Measurements from ENCODE around the gene OSBPL1A.

Gene OSBPL1A

GRCh38 chr18:24306201-24306600 is 91.4 kb downstream of the OSBPL1A start:
- TF ChIP-seq ZFX (IDR thresholded peaks at IDR 0.05; ENCODE audit: borderline replicate concordance) (no peak), CTCF (IDR thresholded peaks at IDR 0.05) (no peak)

DNA sequence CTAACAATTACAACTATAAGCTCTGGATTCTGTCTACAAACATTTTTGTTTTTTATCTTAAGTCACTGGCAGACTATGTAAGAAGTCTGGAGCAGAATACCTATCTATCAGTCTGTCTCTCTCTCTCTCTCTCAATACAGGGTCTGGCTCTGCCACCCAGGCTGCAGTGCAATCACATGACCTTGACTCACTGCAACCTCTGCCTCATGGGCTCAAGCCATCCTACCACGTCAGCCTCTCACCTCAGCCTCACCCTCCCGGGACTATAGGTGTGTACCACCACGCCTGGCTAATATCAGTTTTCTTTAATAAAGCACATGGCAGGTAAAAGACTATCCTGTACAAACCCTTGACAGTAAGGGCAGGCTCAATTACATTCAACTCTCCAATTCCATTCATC is 96.9 kb downstream of the OSBPL1A start:
- H3K27ac ChIP-seq: no peak overlapping the region
- TF ChIP-seq CTCF (IDR thresholded peaks at IDR 0.05) (no peak), ZFX (IDR thresholded peaks at IDR 0.05; ENCODE audit: borderline replicate concordance) (no peak)

More at GRCh38 chr18:24306201-24306600, 91.4 kb downstream of the OSBPL1A start:
- H3K27ac ChIP-seq: no peak overlapping the region

DNA sequence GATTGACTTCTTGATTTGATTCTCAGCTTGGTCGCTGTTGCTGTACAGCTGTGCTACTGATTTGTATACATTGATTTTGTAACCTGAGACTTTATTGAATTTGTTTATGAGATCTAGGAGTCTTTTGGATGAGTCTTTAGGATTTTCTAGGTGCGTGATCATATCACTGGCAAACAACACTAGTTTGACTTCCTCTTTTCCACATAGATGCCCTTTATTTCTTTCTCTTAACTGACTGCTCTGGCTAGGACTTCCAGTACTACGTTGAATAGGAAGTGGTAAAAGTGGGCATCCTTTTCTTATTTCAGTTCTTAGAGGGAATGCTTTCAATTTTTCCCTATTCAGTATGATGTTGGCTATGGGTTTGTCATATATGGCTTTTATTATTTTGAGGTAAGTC is 101.3 kb downstream of the OSBPL1A start:
- no peak overlapping the region for H3K27ac ChIP-seq
- TF ChIP-seq ZFX (IDR thresholded peaks at IDR 0.05; ENCODE audit: borderline replicate concordance): no peak
- TF ChIP-seq CTCF (IDR thresholded peaks at IDR 0.05): no peak

- H3K27ac ChIP-seq: no peak overlapping the region
- TF ChIP-seq ZFX (IDR thresholded peaks at IDR 0.05; ENCODE audit: borderline replicate concordance) (no peak), CTCF (IDR thresholded peaks at IDR 0.05) (no peak)
These were observed 104.4 kb downstream of the OSBPL1A start for GRCh38 chr18:24293254-24293653.

GRCh38 chr18:24278591-24278990 is 119.0 kb downstream of the OSBPL1A start:
- no peak overlapping the region for H3K27ac ChIP-seq
- TF ChIP-seq CTCF (IDR thresholded peaks at IDR 0.05): no peak
- TF ChIP-seq ZFX (IDR thresholded peaks at IDR 0.05; ENCODE audit: borderline replicate concordance): no peak

GRCh38 chr18:24277516-24278195 is 120.0 kb downstream of the OSBPL1A start:
- no peak overlapping the region for H3K27ac ChIP-seq
- TF ChIP-seq CTCF (IDR thresholded peaks at IDR 0.05) (no peak), ZFX (IDR thresholded peaks at IDR 0.05; ENCODE audit: borderline replicate concordance) (no peak)

GRCh38 chr18:24276994-24277393 is 120.6 kb downstream of the OSBPL1A start:
- no peak overlapping the region for H3K27ac ChIP-seq
- TF ChIP-seq CTCF (IDR thresholded peaks at IDR 0.05): no peak
- no peak for TF ChIP-seq ZFX (IDR thresholded peaks at IDR 0.05; ENCODE audit: borderline replicate concordance)

Data from 22Rv1 (cell line).